OCI-LY1 (cell line): ENCODE measurements around the gene MMP11.

Source experiments
- H2AFZ ChIP-seq: fragments of 200-600 bp; sonication (generic), shearing (Covaris generic); 2 replicates; pipeline ENCODE4 v1.6.0; 2014; ENCODE audit warnings: antibody characterized with exemption, mild to moderate bottlenecking, low read length
- H3F3A ChIP-seq: fragments of 200-600 bp; sonication (generic), shearing (Covaris generic); 2 replicates; pipeline ENCODE4 v1.6.0; 2014; ENCODE audit warnings: mild to moderate bottlenecking, antibody characterized with exemption, low read length, moderate library complexity; ENCODE audit not compliant: insufficient read depth
- H3K27ac ChIP-seq: fragments of 200-600 bp; sonication (generic); 2 replicates; pipeline ENCODE4 v1.5.1; 2014; ENCODE audit warnings: low read length, mixed run types, mild to moderate bottlenecking, low read depth; ENCODE audit not compliant: poor library complexity, severe bottlenecking
- H3K27me3 ChIP-seq: fragments of 200-600 bp; sonication (generic); 2 replicates; pipeline ENCODE4 v1.6.0; 2014; ENCODE audit warnings: antibody characterized with exemption, mild to moderate bottlenecking, low read length, moderate library complexity; ENCODE audit not compliant: insufficient read depth
- H3K36me3 ChIP-seq: fragments of 200-600 bp; sonication (generic); 2 replicates; pipeline ENCODE4 v1.6.1; 2014; ENCODE audit warnings: mild to moderate bottlenecking, antibody characterized with exemption, low read length, moderate library complexity, mixed read lengths; ENCODE audit not compliant: insufficient read depth
- H3K4me1 ChIP-seq: fragments of 200-600 bp; sonication (generic); 2 replicates; pipeline ENCODE4 v1.5.1; 2014; ENCODE audit warnings: mild to moderate bottlenecking, low read length, moderate library complexity; ENCODE audit not compliant: insufficient read depth, severe bottlenecking
- H3K4me2 ChIP-seq: fragments of 200-600 bp; sonication (generic), shearing (Covaris generic); 2 replicates; pipeline ENCODE4 v1.6.1; 2014; ENCODE audit warnings: low read length
- H3K4me3 ChIP-seq: fragments of 200-600 bp; sonication (generic); 2 replicates; pipeline ENCODE4 v1.5.1; 2014; ENCODE audit warnings: low read length, low read depth, mild to moderate bottlenecking, mixed read lengths; ENCODE audit not compliant: poor library complexity, severe bottlenecking
- H3K79me2 ChIP-seq: fragments of 200-600 bp; shearing (Covaris generic); 2 replicates; pipeline ENCODE4 v1.6.1; 2016; ENCODE audit warnings: mixed run types, low read length, mixed read lengths; ENCODE audit not compliant: insufficient read depth
- H3K9ac ChIP-seq: fragments of 200-600 bp; sonication (generic), shearing (Covaris generic); 2 replicates; pipeline ENCODE4 v1.6.1; 2014; ENCODE audit warnings: mild to moderate bottlenecking, low read length, mixed read lengths
- H3K9me2 ChIP-seq: fragments of 200-600 bp; sonication (generic), shearing (Covaris generic); 2 replicates; pipeline ENCODE4 v1.6.1; 2014; ENCODE audit warnings: low read depth, mild to moderate bottlenecking, low read length, mixed read lengths
- H3K9me3 ChIP-seq: fragments of 200-600 bp; shearing (Covaris generic); 2 replicates; pipeline ENCODE4 v1.6.1; 2014; ENCODE audit warnings: low read length, mixed read lengths
- H4K20me1 ChIP-seq: fragments of 200-600 bp; sonication (generic), shearing (Covaris generic); 2 replicates; pipeline ENCODE4 v1.6.0; 2016; ENCODE audit warnings: mild to moderate bottlenecking, low read length; ENCODE audit not compliant: insufficient read depth
- EZH2 ChIP-seq: fragments of 200-600 bp; sonication (generic), shearing (Covaris generic); IDR thresholded peaks from 2 replicates; pipeline ENCODE4 v1.8.0; 2017; ENCODE audit warnings: borderline replicate concordance, mixed run types, mild to moderate bottlenecking, antibody characterized with exemption, low read length, moderate library complexity, mixed read lengths
- TF ChIP-seq, protein P1 (sequence below): fragments of 200-600 bp; sonication (generic), shearing (Covaris generic); IDR thresholded peaks from 2 replicates; pipeline ENCODE4 v1.5.1; 2017; ENCODE audit warnings: mild to moderate bottlenecking, antibody characterized with exemption, low read length, moderate library complexity, mixed read lengths

The MMP11 gene

GRCh38 chr22:23787600-23787896 lies 14.9 kb downstream of the MMP11 start:
- Histone ChIP-seq H3K27ac (peak overlapping the region; percentile 6), H3F3A (no peaks in the 10 kb centered on the region), H3K9me2 (no peaks in the 10 kb centered on the region), H3K4me3 (peak overlapping the region; percentile 73), H3K9me3 (no peaks in the 10 kb centered on the region), H2AFZ (no peak overlapping the region), H4K20me1 (no peaks in the 10 kb centered on the region), H3K27me3 (no peaks in the 10 kb centered on the region), H3K79me2 (peaks cover 47% of the 10 kb centered on the region), H3K4me1 (peaks cover 34% of the 10 kb centered on the region), H3K4me2 (peak overlapping the region; percentile 83), H3K36me3 (peaks cover 14% of the 10 kb centered on the region), H3K9ac (peak overlapping the region; percentile 90)
- no peak for TF ChIP-seq EZH2
- TF ChIP-seq, protein P1, sequence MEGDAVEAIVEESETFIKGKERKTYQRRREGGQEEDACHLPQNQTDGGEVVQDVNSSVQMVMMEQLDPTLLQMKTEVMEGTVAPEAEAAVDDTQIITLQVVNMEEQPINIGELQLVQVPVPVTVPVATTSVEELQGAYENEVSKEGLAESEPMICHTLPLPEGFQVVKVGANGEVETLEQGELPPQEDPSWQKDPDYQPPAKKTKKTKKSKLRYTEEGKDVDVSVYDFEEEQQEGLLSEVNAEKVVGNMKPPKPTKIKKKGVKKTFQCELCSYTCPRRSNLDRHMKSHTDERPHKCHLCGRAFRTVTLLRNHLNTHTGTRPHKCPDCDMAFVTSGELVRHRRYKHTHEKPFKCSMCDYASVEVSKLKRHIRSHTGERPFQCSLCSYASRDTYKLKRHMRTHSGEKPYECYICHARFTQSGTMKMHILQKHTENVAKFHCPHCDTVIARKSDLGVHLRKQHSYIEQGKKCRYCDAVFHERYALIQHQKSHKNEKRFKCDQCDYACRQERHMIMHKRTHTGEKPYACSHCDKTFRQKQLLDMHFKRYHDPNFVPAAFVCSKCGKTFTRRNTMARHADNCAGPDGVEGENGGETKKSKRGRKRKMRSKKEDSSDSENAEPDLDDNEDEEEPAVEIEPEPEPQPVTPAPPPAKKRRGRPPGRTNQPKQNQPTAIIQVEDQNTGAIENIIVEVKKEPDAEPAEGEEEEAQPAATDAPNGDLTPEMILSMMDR: no peak

DNA sequence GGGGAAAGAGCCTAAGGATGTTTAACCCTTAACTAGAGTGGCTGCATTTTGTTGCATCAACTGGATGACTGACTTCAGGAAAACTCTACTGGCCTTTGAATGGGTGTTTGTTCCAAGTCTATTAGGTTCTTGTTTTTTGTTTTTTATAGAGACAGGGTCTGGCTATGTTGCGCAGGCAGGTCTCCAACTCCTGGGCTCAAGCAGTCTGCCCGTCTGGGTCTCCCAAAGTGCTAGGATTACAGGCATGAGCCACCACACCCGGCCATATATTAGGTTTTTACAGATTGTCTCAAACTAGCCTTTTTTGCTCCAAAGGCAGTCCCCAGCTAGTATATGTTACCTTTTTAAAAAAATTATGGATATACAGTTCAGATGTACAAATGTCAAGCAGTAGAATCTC lies 15.3 kb downstream of the MMP11 start:
- no peak for TF ChIP-seq EZH2
- TF ChIP-seq, protein P1: no peak

GRCh38 chr22:23789121-23789520 lies 16.5 kb downstream of the MMP11 start:
- H3K27me3 ChIP-seq: no peaks in the 10 kb centered on the region
- H3F3A ChIP-seq: no peaks in the 10 kb centered on the region
- TF ChIP-seq, protein P1: no peak
- TF ChIP-seq EZH2: no peak
- no peak overlapping the region for H2AFZ ChIP-seq
- peaks cover 34% of the 10 kb centered on the region for H3K4me1 ChIP-seq
- H3K36me3 ChIP-seq: peaks cover 30% of the 10 kb centered on the region
- H3K27ac ChIP-seq: no peak overlapping the region
- peak overlapping the region; percentile 19; the same call in 1 of the 2 replicates for H3K4me2 ChIP-seq
- no peak overlapping the region for H3K9ac ChIP-seq
- H3K9me3 ChIP-seq: no peaks in the 10 kb centered on the region
- H4K20me1 ChIP-seq: no peaks in the 10 kb centered on the region
- H3K9me2 ChIP-seq: no peaks in the 10 kb centered on the region
- no peak overlapping the region for H3K4me3 ChIP-seq
- H3K79me2 ChIP-seq: peaks cover 47% of the 10 kb centered on the region

More for the DNA sequence above, 15.3 kb downstream of the MMP11 start:
- Histone ChIP-seq H3K27me3 (no peaks in the 10 kb centered on the region), H3K9ac (peak overlapping the region; percentile 90), H3K27ac (peak overlapping the region; percentile 6), H3F3A (no peaks in the 10 kb centered on the region), H3K4me2 (peak overlapping the region; percentile 83), H3K4me1 (peaks cover 34% of the 10 kb centered on the region), H3K79me2 (peaks cover 47% of the 10 kb centered on the region), H3K36me3 (peaks cover 18% of the 10 kb centered on the region), H4K20me1 (no peaks in the 10 kb centered on the region), H2AFZ (no peak overlapping the region), H3K4me3 (peak overlapping the region; percentile 73), H3K9me2 (no peaks in the 10 kb centered on the region), H3K9me3 (no peaks in the 10 kb centered on the region)
